ENCODE measurements around the gene LIN28B.

Gene LIN28B

GRCh38 chr6:105014954-105015353 lies 58.0 kb downstream of the LIN28B start:
- DNase-seq: no peak

- DNase-seq: peak; percentile 69
Measured at GRCh38 chr6:105015482-105015881, 58.6 kb downstream of the LIN28B start.

- no peak for DNase-seq
Measured at GRCh38 chr6:105019285-105019684, 62.4 kb downstream of the LIN28B start.

GRCh38 chr6:105021399-105021798 lies 64.5 kb downstream of the LIN28B start:
- no peak for DNase-seq

GRCh38 chr6:105022416-105022815 lies 65.5 kb downstream of the LIN28B start:
- DNase-seq: no peak

- DNase-seq: peak; percentile 7
Measured at GRCh38 chr6:105024803-105025202, 67.9 kb downstream of the LIN28B start.

- no peak for DNase-seq
Measured at GRCh38 chr6:105028898-105029297, 72.0 kb downstream of the LIN28B start.

GRCh38 chr6:105029581-105029980 lies 72.7 kb downstream of the LIN28B start:
- no peak for DNase-seq

GRCh38 chr6:105034470-105034869 lies 77.6 kb downstream of the LIN28B start:
- DNase-seq: no peak

GRCh38 chr6:105035299-105035698 lies 78.4 kb downstream of the LIN28B start:
- DNase-seq: no peak

GRCh38 chr6:105036351-105036750 lies 79.4 kb downstream of the LIN28B start:
- no peak for DNase-seq

- DNase-seq: peak; percentile 17
Measured at GRCh38 chr6:105038259-105038658, 81.4 kb downstream of the LIN28B start.

- DNase-seq: peak; percentile 9
Measured at GRCh38 chr6:105041880-105042279, 85.0 kb downstream of the LIN28B start.

GRCh38 chr6:105042648-105043047 lies 85.7 kb downstream of the LIN28B start:
- DNase-seq: no peak

- DNase-seq: no peak
Measured at GRCh38 chr6:105043979-105044378, 87.1 kb downstream of the LIN28B start.

GRCh38 chr6:105045526-105045925 lies 88.6 kb downstream of the LIN28B start:
- DNase-seq: peak; percentile 84

- DNase-seq: peak; percentile 66
Measured at GRCh38 chr6:105051941-105052471, 95.1 kb downstream of the LIN28B start.

GRCh38 chr6:105056646-105057045 lies 99.7 kb downstream of the LIN28B start:
- no peak for DNase-seq

GRCh38 chr6:105057160-105057559 lies 100.3 kb downstream of the LIN28B start:
- no peak for DNase-seq

- no peak for DNase-seq
Measured at GRCh38 chr6:105058316-105058715, 101.4 kb downstream of the LIN28B start.

- no peak for DNase-seq
Measured at GRCh38 chr6:105058846-105059245, 101.9 kb downstream of the LIN28B start.

GRCh38 chr6:105066233-105066632 lies 109.3 kb downstream of the LIN28B start:
- DNase-seq: no peak

- no peak for DNase-seq
Measured at GRCh38 chr6:105066836-105067235, 109.9 kb downstream of the LIN28B start.

- no peak for DNase-seq
Measured at GRCh38 chr6:105067329-105067728, 110.4 kb downstream of the LIN28B start.

- no peak for DNase-seq
Measured at GRCh38 chr6:105068407-105068806, 111.5 kb downstream of the LIN28B start.
